H1 (cell line): ENCODE results near the gene ANKRD9. TPM values are rescaled to one million over a fixed set of nuclear protein-coding genes. Genes with fewer than 3 reads are reported as not detected.
A peak's percentile ranks its signal among the peaks of the same experiment; 100 is the strongest.

Experiments
- CTCF ChIA-PET: fragments of 300-600 bp; sonication (Branson Sonifier 250); formaldehyde crosslinking; loops from one replicate; lab custom pipeline; 2021; ENCODE audit not compliant: partially characterized antibody; lab: Charles Lee
- POLR2A ChIA-PET: fragments of 300-600 bp; sonication (Branson Sonifier 250); formaldehyde crosslinking; loops from one replicate; lab custom pipeline; 2021; ENCODE audit warnings: inconsistent platforms; ENCODE audit not compliant: partially characterized antibody; lab: Charles Lee
- DNase-seq, 2 experiments: peaks; one replicate each; pipeline versions ENCODE4 v3.0.0 to v3.0.0-alpha.2; 2010 to 2022; ENCODE audit warnings: low spot score in 2 of 2, low read depth in 1 of 2, mixed read lengths in 1 of 2
- FAIRE-seq: peaks from 2 replicates; lab custom pipeline; 2011; peaks lifted over from hg19 to GRCh38; lab: Jason Lieb, UNC
- H2AFZ ChIP-seq: 2 replicates; pipeline ENCODE4 v1.8.1; 2012; ENCODE audit warnings: low read length, inconsistent platforms
- H2AK5ac ChIP-seq: 2 replicates; pipeline ENCODE4 v1.6.1; 2013; ENCODE audit warnings: low read depth, low read length
- H2BK120ac ChIP-seq: replicated peaks from 2 replicates; pipeline ENCODE3; 2013; ENCODE audit warnings: low read depth, low read length, inconsistent platforms
- H2BK12ac ChIP-seq: 2 replicates; pipeline ENCODE4 v1.6.1; 2013; ENCODE audit warnings: low read depth, low read length
- H2BK15ac ChIP-seq: 2 replicates; pipeline ENCODE4 v1.6.1; 2013; ENCODE audit warnings: low read length
- H2BK20ac ChIP-seq: 2 replicates; pipeline ENCODE4 v1.6.1; 2013; ENCODE audit warnings: low read length
- H2BK5ac ChIP-seq: 2 replicates; pipeline ENCODE4 v1.6.1; 2013; ENCODE audit warnings: low read depth, low read length
- H3K14ac ChIP-seq: 2 replicates; pipeline ENCODE4 v1.6.1; 2013; ENCODE audit warnings: inconsistent platforms; ENCODE audit not compliant: insufficient read length
- H3K18ac ChIP-seq: 2 replicates; pipeline ENCODE4 v1.6.1; 2013; ENCODE audit warnings: low read length; ENCODE audit errors: extremely low read depth
- H3K23ac ChIP-seq: 2 replicates; pipeline ENCODE4 v1.6.1; 2013; ENCODE audit warnings: inconsistent platforms; ENCODE audit not compliant: insufficient read length
- H3K23me2 ChIP-seq: 2 replicates; pipeline ENCODE4 v1.6.1; 2013; ENCODE audit warnings: low read depth, low read length
- H3K27ac ChIP-seq: 2 replicates; pipeline ENCODE4 v1.6.1; 2011; ENCODE audit warnings: low read depth, low read length, inconsistent platforms
- H3K27me3 ChIP-seq, 4 experiments: replicated peaks in 1 of 4; 1 replicate in 1 of 4; 2 replicates in 3 of 4; pipeline versions ENCODE4 v1.6.1 to v1.8.1; 2011 to 2013; ENCODE audit warnings: low read length in 3 of 4, mild to moderate bottlenecking in 3 of 4, inconsistent platforms in 2 of 4, mixed read lengths in 2 of 4, moderate library complexity in 1 of 4; ENCODE audit not compliant: control insufficient read depth in 3 of 4, insufficient read depth in 3 of 4; ENCODE audit errors: extremely low read depth in 1 of 4
- H3K36me3 ChIP-seq, 4 experiments: 2 replicates each; pipeline versions ENCODE4 v1.6.1 to v1.8.1; 2011 to 2013; ENCODE audit warnings: mild to moderate bottlenecking in 4 of 4, low read length in 3 of 4, moderate library complexity in 2 of 4, control low read depth in 1 of 4, inconsistent platforms in 1 of 4; ENCODE audit not compliant: insufficient read depth in 4 of 4, control insufficient read depth in 2 of 4
- H3K4ac ChIP-seq: replicated peaks from 2 replicates; pipeline ENCODE3; 2013; ENCODE audit warnings: low read length, low read depth, mixed read lengths, inconsistent platforms; ENCODE audit not compliant: insufficient read length
- H3K4me1 ChIP-seq, 4 experiments: replicated peaks in 1 of 4; 1 replicate in 1 of 4; 2 replicates in 3 of 4; pipeline versions ENCODE4 v1.6.1 to v1.8.1; 2011 to 2013; ENCODE audit warnings: low read length in 3 of 4, inconsistent platforms in 2 of 4, mixed read lengths in 1 of 4; ENCODE audit not compliant: insufficient read depth in 4 of 4, control insufficient read depth in 3 of 4
- H3K4me2 ChIP-seq, 2 experiments: 2 replicates each; pipeline versions ENCODE4 v1.6.1 to v1.8.1; 2011 to 2013; ENCODE audit warnings: low read depth in 2 of 2, low read length in 2 of 2, control low read depth in 1 of 2, inconsistent platforms in 1 of 2, mild to moderate bottlenecking in 1 of 2; ENCODE audit not compliant: insufficient read depth in 1 of 2
- H3K4me3 ChIP-seq, 4 experiments: fragments of 200-600, 300-600 bp in 1 of 4; sonication (generic), shearing (Covaris generic), sonication (Bioruptor Twin) in 1 of 4; 2 replicates each; pipeline versions ENCODE4 v1.5.1 to v1.8.1; 2011 to 2016; ENCODE audit warnings: low read length in 4 of 4, low read depth in 3 of 4, control low read depth in 2 of 4, inconsistent platforms in 2 of 4, mild to moderate bottlenecking in 2 of 4, mixed read lengths in 1 of 4, moderate library complexity in 1 of 4; ENCODE audit not compliant: insufficient read depth in 2 of 4; ENCODE audit errors: extremely low read depth in 1 of 4
- H3K56ac ChIP-seq: replicated peaks from 2 replicates; pipeline ENCODE3; 2013; ENCODE audit warnings: low read depth, mild to moderate bottlenecking, mixed read lengths, low read length, inconsistent platforms; ENCODE audit not compliant: insufficient read length
- H3K79me1 ChIP-seq: 2 replicates; pipeline ENCODE4 v1.6.1; 2013; ENCODE audit warnings: low read depth, low read length, control low read depth
- H3K79me2 ChIP-seq, 2 experiments: 2 replicates each; pipeline versions ENCODE4 v1.6.1 to v1.8.1; 2012 to 2013; ENCODE audit warnings: low read length in 2 of 2, mild to moderate bottlenecking in 2 of 2, inconsistent platforms in 1 of 2; ENCODE audit not compliant: insufficient read depth in 2 of 2, control insufficient read depth in 1 of 2
- H3K9ac ChIP-seq, 4 experiments: replicated peaks in 1 of 4; 1 replicate in 1 of 4; 2 replicates in 3 of 4; pipeline versions ENCODE4 v1.6.1 to v1.8.1; 2011 to 2013; ENCODE audit warnings: low read depth in 3 of 4, low read length in 3 of 4, control low read depth in 2 of 4, mild to moderate bottlenecking in 2 of 4, moderate library complexity in 2 of 4, inconsistent platforms in 1 of 4; ENCODE audit errors: extremely low read depth in 1 of 4
- H3K9me3 ChIP-seq, 2 experiments: 2 replicates each; pipeline versions ENCODE4 v1.6.1 to v1.8.1; 2012 to 2013; ENCODE audit warnings: mild to moderate bottlenecking in 2 of 2, moderate library complexity in 2 of 2, control low read depth in 1 of 2, inconsistent platforms in 1 of 2, low read depth in 1 of 2, low read length in 1 of 2, mixed read lengths in 1 of 2; ENCODE audit not compliant: insufficient read depth in 2 of 2
- H4K20me1 ChIP-seq, 2 experiments: replicated peaks in 1 of 2; 2 replicates each; pipeline versions ENCODE3 to v1.8.1; 2011 to 2013; ENCODE audit warnings: inconsistent platforms in 2 of 2, low read length in 2 of 2, mild to moderate bottlenecking in 1 of 2; ENCODE audit not compliant: insufficient read depth in 2 of 2, control insufficient read depth in 1 of 2
- H4K5ac ChIP-seq: 2 replicates; pipeline ENCODE4 v1.6.1; 2013; ENCODE audit warnings: low read length, low read depth, mixed read lengths, inconsistent platforms; ENCODE audit not compliant: insufficient read length
- H4K8ac ChIP-seq: 2 replicates; pipeline ENCODE4 v1.8.0; 2013; ENCODE audit warnings: mild to moderate bottlenecking, moderate library complexity, low read length, inconsistent platforms; ENCODE audit not compliant: insufficient read depth; ENCODE audit errors: extremely low read depth
- H4K91ac ChIP-seq: replicated peaks from 2 replicates; pipeline ENCODE3; 2013; ENCODE audit warnings: low read length, mixed read lengths, inconsistent platforms; ENCODE audit not compliant: insufficient read length
- CBX5 ChIP-seq: fragments of 300-800, 300-1000 bp; sonication (generic); IDR thresholded peaks from 2 replicates; pipeline ENCODE4 v1.7.1; 2016; ENCODE audit warnings: antibody characterized with exemption, low read length, low read depth
- CEBPB ChIP-seq: IDR thresholded peaks from 2 replicates; pipeline ENCODE4 v1.6.1; 2012; ENCODE audit warnings: low read depth, low read length
- HDAC2 ChIP-seq, 2 experiments: fragments of 300-600 bp in 1 of 2; sonication (generic) in 1 of 2; IDR thresholded peaks; 2 replicates each; pipeline ENCODE4 v1.6.1; 2011 to 2012; ENCODE audit warnings: low read depth in 2 of 2, low read length in 2 of 2, mild to moderate bottlenecking in 2 of 2, moderate library complexity in 2 of 2, borderline replicate concordance in 1 of 2, inconsistent platforms in 1 of 2
- KDM5A ChIP-seq: fragments of 200-600 bp; IDR thresholded peaks from 2 replicates; pipeline ENCODE4 v1.7.1; 2012; ENCODE audit warnings: mild to moderate bottlenecking, low read length, inconsistent platforms, mixed read lengths
- RNF2 ChIP-seq: fragments of 200-900, 300-1000 bp; sonication (generic); IDR thresholded peaks from 2 replicates; pipeline ENCODE4 v1.7.1; 2016; ENCODE audit warnings: borderline replicate concordance, low read depth, mild to moderate bottlenecking, antibody characterized with exemption, low read length; ENCODE audit not compliant: poor library complexity, severe bottlenecking; ENCODE audit errors: missing control alignments
- SIX5 ChIP-seq: IDR thresholded peaks from 2 replicates; pipeline ENCODE4 v1.6.1; 2011; ENCODE audit warnings: mild to moderate bottlenecking, low read depth, low read length
- WGBS, 2 experiments: shearing (Covaris generic) in 1 of 2; methylation state at CpG; one replicate each; pipeline versions ENCODE4 v1.1.6 to v1.1.7; 2013 to 2015; ENCODE audit warnings: low lambda C conversion rate in 2 of 2, mixed read lengths in 2 of 2, inconsistent platforms in 1 of 2, low coverage in 1 of 2, missing lambda C conversion rate in 1 of 2; ENCODE audit not compliant: insufficient replicate concordance in 2 of 2, insufficient coverage in 1 of 2, insufficient read length in 1 of 2; ENCODE audit errors: extremely low coverage in 1 of 2, missing lambda C conversion rate in 1 of 2; 5-methylcytosine and 5-hydroxymethylcytosine counted together
- polyA plus RNA-seq, 7 experiments: library from polyadenylated mRNA; depleted of rRNA in 3 of 7; stranded (reverse) in 5 of 7; unstranded in 2 of 7; fragments of >200 nt in 5 of 7; fragments of 200-250 nt in 2 of 7; gene quantifications; 1 replicate in 5 of 7; 2 replicates in 1 of 7; 4 replicates in 1 of 7; pipeline versions ENCODE4 v1.2.1 to v1.2.3, GENCODE V29; 2011 to 2013; ENCODE audit warnings: missing spikeins in 2 of 7, mixed read lengths in 2 of 7
- total RNA-seq: library from RNA; stranded (reverse); fragmentation: NEBNext Ultra II Directional; extraction: Animal tissue kit (Norgen Biotek cat#: 25700); gene quantifications from 2 replicates; pipeline ENCODE4 v1.2.1, GENCODE V29; 2021
- TF ChIP-seq, protein P1 (sequence below): IDR thresholded peaks from 2 replicates; pipeline ENCODE4 v1.6.1; 2012; ENCODE audit warnings: inconsistent platforms

ANKRD9 gene
- total and polyA plus RNA-seq, 2 of the 8 experiments (the other 6 are each of a cell fraction or from before 2014, with no cell fraction given): 37.0 to 41.8 TPM

DNA sequence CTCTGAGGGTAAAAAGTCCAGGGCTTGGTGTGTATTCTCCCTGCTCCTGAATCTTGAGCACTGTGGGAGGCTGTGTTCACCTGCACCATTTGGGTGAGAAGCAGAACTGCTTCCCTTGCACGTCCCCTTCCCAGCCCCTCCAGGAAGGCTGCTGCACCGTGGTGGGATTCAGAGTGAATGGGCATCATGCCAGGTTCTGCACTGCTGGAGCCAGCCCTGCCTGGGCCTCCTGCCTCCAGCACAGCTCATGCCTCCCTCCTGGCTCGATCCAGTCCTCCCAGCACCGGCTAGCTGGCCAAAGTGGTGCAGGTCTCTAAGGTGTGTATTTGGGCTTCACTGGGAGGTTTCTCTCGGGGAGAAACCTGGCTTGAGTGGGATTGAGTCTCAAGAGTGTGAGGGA, 54.9 kb downstream of the ANKRD9 start:
- Histone ChIP-seq H3K4me2 (no peak overlapping the region), H4K20me1 (peaks cover 0 to 4% of the 10 kb centered on the region in 2 experiments), H3K4ac (no peak overlapping the region), H2AFZ (no peak overlapping the region), H3K4me3 (no peak overlapping the region), H2BK5ac (no peak overlapping the region), H4K5ac (no peak overlapping the region), H4K8ac (peak overlapping the region; percentile 84), H2BK12ac (no peak overlapping the region), H3K27ac (no peak overlapping the region), H2BK15ac (no peak overlapping the region), H3K9me3 (no peaks in the 10 kb centered on the region), H2BK20ac (no peak overlapping the region), H3K23ac (no peak overlapping the region), H3K14ac (no peak overlapping the region), H2BK120ac (no peak overlapping the region), H4K91ac (no peak overlapping the region), H3K56ac (no peak overlapping the region), H3K27me3 (no peaks in the 10 kb centered on the region), H3K79me2 (no peaks in the 10 kb centered on the region), H3K18ac (no peak overlapping the region), H3K79me1 (no peaks in the 10 kb centered on the region), H3K4me1 (no peaks in the 10 kb centered on the region), H3K9ac (no peak overlapping the region), H3K23me2 (no peaks in the 10 kb centered on the region), H2AK5ac (no peak overlapping the region), H3K36me3 (peaks cover 2 to 12% (median 7%) of the 10 kb centered on the region in 4 experiments; a peak in 6 of 8 replicates)
- ChIA-PET POLR2A (no interaction called here), CTCF (interaction anchor here (1.0 to 1.1 kb wide), 3 partner anchors 17 to 45 kb away, joined by 3 to 4 read pairs (median 3); no protein-coding TSS in a partner anchor)
- TF ChIP-seq CBX5 (no peak), HDAC2 (IDR thresholded peaks at IDR 0.05; ENCODE audit: borderline replicate concordance in 1 of 2, low read depth in 2 of 2, low read length in 2 of 2) (no peak), SIX5 (no peak), RNF2 (no peak), CEBPB (no peak), KDM5A (no peak)
- TF ChIP-seq, protein P1, sequence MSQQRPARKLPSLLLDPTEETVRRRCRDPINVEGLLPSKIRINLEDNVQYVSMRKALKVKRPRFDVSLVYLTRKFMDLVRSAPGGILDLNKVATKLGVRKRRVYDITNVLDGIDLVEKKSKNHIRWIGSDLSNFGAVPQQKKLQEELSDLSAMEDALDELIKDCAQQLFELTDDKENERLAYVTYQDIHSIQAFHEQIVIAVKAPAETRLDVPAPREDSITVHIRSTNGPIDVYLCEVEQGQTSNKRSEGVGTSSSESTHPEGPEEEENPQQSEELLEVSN: no peak
- DNase-seq (no peak), FAIRE-seq (no peak)
- 84% methylated on average over 5 of the region's 5 CpGs; no CpG with 5 or more reads in 1 of the 2 experiments for WGBS, 2 experiments
